ENCODE results near the gene FAM168A.

- TF ChIP-seq CTCF (conservative IDR thresholded peaks at IDR 0.05 in 1 of 2, IDR thresholded peaks at IDR 0.05 in 1 of 2; ENCODE audit: extremely low read depth in 1 of 2, insufficient read depth in 1 of 2, low read depth in 1 of 2, low read length in 2 of 2): no peak
- no peak for TF ChIP-seq EZH2 (IDR thresholded peaks at IDR 0.05; ENCODE audit: borderline replicate concordance, low read length)
These were observed 222.1 kb downstream of the FAM168A start for GRCh38 chr11:73375830-73376159.

Measured in mammary epithelial cell (primary cell).